IMR-90 (cell line): ENCODE results near the gene C16orf74. TPM values are rescaled to one million over a fixed set of nuclear protein-coding genes. Genes with fewer than 3 reads are reported as not detected.

Experiments
- ATAC-seq: fragments of 200-7000 bp; cut with Tn5 transposase; 2 replicates; pipeline ENCODE4 v1.9.1; 2020; ENCODE audit warnings: low read depth, mild to moderate bottlenecking, moderate library complexity
- BruUV-seq: library from RNA; stranded (reverse); fragments of 400-500 nt; replicated peaks from 2 replicates; lab custom pipeline; 2021; lab: Mats Ljungman, UMichigan
- CTCF ChIA-PET: fragments of 300-600 bp; formaldehyde crosslinking; extraction: SDS; loops from one replicate; lab custom pipeline; 2021; ENCODE audit warnings: antibody characterized with exemption; lab: Yijun Ruan, JAX
- POLR2A ChIA-PET: fragments of 300-600 bp; sonication (Branson Sonifier 250); formaldehyde crosslinking; loops from one replicate; lab custom pipeline; 2022; ENCODE audit warnings: antibody characterized with exemption; ENCODE audit not compliant: unreplicated experiment; lab: Charles Lee
- DNase-seq: peaks from one replicate; pipeline ENCODE4 v3.0.0; 2013
- H2AFZ ChIP-seq: replicated peaks from 2 replicates; pipeline ENCODE3; 2013; ENCODE audit warnings: low read length, mild to moderate bottlenecking; ENCODE audit not compliant: poor library complexity
- H2AK5ac ChIP-seq: 2 replicates; pipeline ENCODE4 v1.6.1; 2013; ENCODE audit warnings: low read depth, low read length, inconsistent platforms
- H2AK9ac ChIP-seq: replicated peaks from 2 replicates; pipeline ENCODE3; 2013; ENCODE audit warnings: mild to moderate bottlenecking, low read depth, low read length, moderate library complexity; ENCODE audit not compliant: poor library complexity
- H2BK120ac ChIP-seq: 2 replicates; pipeline ENCODE4 v1.6.1; 2013; ENCODE audit warnings: low read depth, low read length, inconsistent platforms
- H2BK15ac ChIP-seq: 3 replicates; pipeline ENCODE4 v1.6.1; 2013; ENCODE audit warnings: low read depth, low read length, inconsistent platforms
- H2BK20ac ChIP-seq: 2 replicates; pipeline ENCODE4 v1.6.1; 2013; ENCODE audit warnings: low read depth, mild to moderate bottlenecking, inconsistent platforms, low read length, moderate library complexity
- H2BK5ac ChIP-seq: 2 replicates; pipeline ENCODE4 v1.6.1; 2013; ENCODE audit warnings: mild to moderate bottlenecking, low read depth, low read length, inconsistent platforms; ENCODE audit not compliant: poor library complexity, severe bottlenecking
- H3K14ac ChIP-seq: replicated peaks from 2 replicates; pipeline ENCODE4 v1.6.1; 2013; ENCODE audit warnings: low read depth, low read length, inconsistent platforms
- H3K18ac ChIP-seq: 2 replicates; pipeline ENCODE4 v1.6.1; 2013; ENCODE audit warnings: low read depth, low read length, control low read depth
- H3K23ac ChIP-seq: 2 replicates; pipeline ENCODE4 v1.6.1; 2013; ENCODE audit warnings: low read depth, low read length, inconsistent platforms
- H3K27ac ChIP-seq: 2 replicates; pipeline ENCODE4 v1.5.1; 2013; ENCODE audit warnings: mild to moderate bottlenecking, control low read depth, low read length; ENCODE audit not compliant: insufficient read depth
- H3K27me3 ChIP-seq: 2 replicates; pipeline ENCODE4 v1.6.1; 2013; ENCODE audit warnings: low read length; ENCODE audit not compliant: control insufficient read depth, insufficient read depth
- H3K36me3 ChIP-seq: 2 replicates; pipeline ENCODE4 v1.6.1; 2013; ENCODE audit warnings: low read length, mixed read lengths; ENCODE audit not compliant: control insufficient read depth, insufficient read depth
- H3K4ac ChIP-seq: 2 replicates; pipeline ENCODE4 v1.6.1; 2013; ENCODE audit warnings: low read depth, low read length, inconsistent platforms
- H3K4me1 ChIP-seq: 2 replicates; pipeline ENCODE4 v1.6.1; 2013; ENCODE audit warnings: low read length, mixed read lengths; ENCODE audit not compliant: control insufficient read depth, insufficient read depth
- H3K4me2 ChIP-seq: 2 replicates; pipeline ENCODE4 v1.6.1; 2013; ENCODE audit warnings: low read depth, mild to moderate bottlenecking, control low read depth, low read length, moderate library complexity
- H3K4me3 ChIP-seq: 2 replicates; pipeline ENCODE4 v1.5.1; 2013; ENCODE audit warnings: low read depth, mild to moderate bottlenecking, control low read depth, low read length, moderate library complexity; ENCODE audit not compliant: insufficient read depth
- H3K56ac ChIP-seq: 2 replicates; pipeline ENCODE4 v1.6.1; 2013; ENCODE audit warnings: low read length, inconsistent platforms; ENCODE audit not compliant: insufficient read depth; ENCODE audit errors: extremely low read depth
- H3K79me1 ChIP-seq, 2 experiments: 2 replicates each; pipeline ENCODE4 v1.6.1; 2013; ENCODE audit warnings: low read length in 2 of 2, inconsistent platforms in 1 of 2, low read depth in 1 of 2
- H3K9ac ChIP-seq: 2 replicates; pipeline ENCODE4 v1.6.1; 2013; ENCODE audit warnings: low read depth, low read length, control low read depth
- H3K9me1 ChIP-seq: 2 replicates; pipeline ENCODE4 v1.6.1; 2013; ENCODE audit warnings: low read length, inconsistent platforms; ENCODE audit not compliant: insufficient read depth
- H3K9me3 ChIP-seq: 2 replicates; pipeline ENCODE4 v1.6.1; 2013; ENCODE audit warnings: low read length; ENCODE audit not compliant: control insufficient read depth, insufficient read depth
- H4K20me1 ChIP-seq: 2 replicates; pipeline ENCODE4 v1.6.1; 2013; ENCODE audit warnings: low read length, inconsistent platforms; ENCODE audit not compliant: insufficient read depth
- H4K5ac ChIP-seq: 2 replicates; pipeline ENCODE4 v1.6.1; 2013; ENCODE audit warnings: mild to moderate bottlenecking, low read depth, low read length, control low read depth
- H4K8ac ChIP-seq, 2 experiments: 2 replicates each; pipeline ENCODE4 v1.6.1; 2013; ENCODE audit warnings: low read depth in 2 of 2, low read length in 2 of 2, control low read depth in 1 of 2, inconsistent platforms in 1 of 2
- H4K91ac ChIP-seq: 2 replicates; pipeline ENCODE4 v1.6.1; 2013; ENCODE audit warnings: low read depth, low read length, inconsistent platforms; ENCODE audit not compliant: insufficient read depth
- BHLHE40 ChIP-seq: fragments of 150-350 bp; IDR thresholded peaks from 2 replicates; pipeline ENCODE4 v1.6.1; 2016; ENCODE audit warnings: mild to moderate bottlenecking, low read depth, low read length
- CHD1 ChIP-seq: IDR thresholded peaks from 2 replicates; pipeline ENCODE4 v1.6.1; 2012; ENCODE audit warnings: low read depth, low read length, improper control_type of control experiment
- ELK1 ChIP-seq: fragments of 150-350 bp; IDR thresholded peaks from 2 replicates; pipeline ENCODE4 v1.6.1; 2016; ENCODE audit warnings: low read depth, mild to moderate bottlenecking, low read length, moderate library complexity, borderline replicate concordance
- FOS ChIP-seq: fragments of 150-350 bp; IDR thresholded peaks from 2 replicates; pipeline ENCODE4 v1.6.1; 2016; ENCODE audit warnings: low read depth, low read length
- MAZ ChIP-seq: IDR thresholded peaks from 2 replicates; pipeline ENCODE4 v1.6.1; 2012; ENCODE audit warnings: low read depth, mild to moderate bottlenecking, low read length, improper control_type of control experiment, moderate library complexity, borderline replicate concordance
- NFE2L2 ChIP-seq: fragments of 150-350 bp; IDR thresholded peaks from 2 replicates; pipeline ENCODE4 v1.6.1; 2016; ENCODE audit warnings: low read depth, mild to moderate bottlenecking, low read length
- POLR2A ChIP-seq: IDR thresholded peaks from 2 replicates; pipeline ENCODE4 v1.6.1; 2012; ENCODE audit warnings: mild to moderate bottlenecking, low read depth, low read length
- RAD21 ChIP-seq: IDR thresholded peaks from 2 replicates; pipeline ENCODE4 v1.6.1; 2012; ENCODE audit warnings: low read length, improper control_type of control experiment
- RFX5 ChIP-seq: IDR thresholded peaks from 2 replicates; pipeline ENCODE4 v1.8.0; 2012; ENCODE audit warnings: low read depth, mild to moderate bottlenecking, low read length, moderate library complexity
- SMC3 ChIP-seq: fragments of 150-350 bp; IDR thresholded peaks from 2 replicates; pipeline ENCODE4 v1.6.1; 2016; ENCODE audit warnings: low read depth, mild to moderate bottlenecking, antibody characterized with exemption, low read length, moderate library complexity
- USF2 ChIP-seq: fragments of 150-350 bp; IDR thresholded peaks from 2 replicates; pipeline ENCODE4 v1.6.1; 2017; ENCODE audit warnings: mild to moderate bottlenecking, antibody characterized with exemption, low read length, low read depth
- WGBS, 2 experiments: methylation state at CpG; one replicate each; pipeline versions ENCODE4 v1.1.5 to v1.1.7; 2013; ENCODE audit warnings: missing lambda C conversion rate in 2 of 2; ENCODE audit not compliant: insufficient read length in 1 of 2; ENCODE audit errors: extremely low coverage in 2 of 2; 5-methylcytosine and 5-hydroxymethylcytosine counted together
- dilution Hi-C: fragments of 300-500 bp; cut with HindIII; formaldehyde crosslinking; loops from one replicate; pipeline ENCODE4 v1.14.3; 2018; ENCODE audit warnings: low sequenced_read_pairs; ENCODE audit not compliant: unreplicated experiment
- in situ Hi-C: fragments of 300-500 bp; cut with MboI; formaldehyde crosslinking; loops from 3 replicates; pipeline ENCODE4 v1.14.3; 2019; ENCODE audit warnings: low sequenced_read_pairs, inconsistent platforms, mixed read lengths
- intact Hi-C: fragments of 100-400 bp; cut with micrococcal nuclease; formaldehyde crosslinking; loops from 2 replicates; pipeline ENCODE4 v1.10.0; 2022
- polyA plus RNA-seq, 3 experiments: library from polyadenylated mRNA; depleted of rRNA; stranded (reverse); fragments of >200 nt; gene quantifications; 2 replicates each; pipeline ENCODE4 v1.2.3, GENCODE V29; 2012; ENCODE audit warnings: low replicate concordance in 1 of 3
- total RNA-seq: library from RNA; depleted of rRNA; stranded (reverse); fragments of >200 nt; gene quantifications from 2 replicates; pipeline ENCODE4 v1.2.3, GENCODE V29; 2012

Gene C16orf74
- total and polyA plus RNA-seq, 2 of the 4 experiments (the other 2 are of a cell fraction) = 4.5 to 12.2 TPM

DNA sequence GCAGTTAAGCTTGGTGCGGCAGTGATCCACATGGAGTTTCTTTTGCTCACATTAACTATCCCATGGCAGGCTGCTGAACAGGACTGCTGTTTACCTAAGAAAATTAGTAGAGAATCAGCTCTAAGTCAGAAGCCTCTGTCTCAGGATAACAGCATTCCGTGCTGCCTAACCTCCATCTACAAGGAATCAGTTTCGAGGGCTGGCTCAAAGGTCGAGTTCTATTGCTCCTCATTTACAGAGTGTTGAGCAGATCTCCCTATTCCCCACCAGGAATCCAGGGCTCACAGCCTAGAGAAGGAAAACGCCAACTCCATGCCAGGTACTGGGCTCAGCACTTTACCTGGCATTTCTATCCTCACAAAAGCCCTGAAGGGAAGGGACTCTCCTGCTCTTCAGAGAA lies 72.1 kb downstream of the C16orf74 start:
- H3K9me3 ChIP-seq = no peaks in the 10 kb centered on the region
- no peak overlapping the region for H4K5ac ChIP-seq
- no peak overlapping the region for H2BK20ac ChIP-seq
- no TSS peak for BruUV-seq
- H3K4me1 ChIP-seq = peaks cover 7% of the 10 kb centered on the region
- WGBS, 2 experiments = no CpG with 5 or more reads among the region's 5 CpGs
- H3K23ac ChIP-seq = no peak overlapping the region
- H4K8ac ChIP-seq = no peak overlapping the region
- H2AK9ac ChIP-seq = no peak overlapping the region
- H2AFZ ChIP-seq = no peak overlapping the region
- peaks cover 5% of the 10 kb centered on the region for H3K9me1 ChIP-seq
- H3K4ac ChIP-seq = no peak overlapping the region
- in situ Hi-C loops = no loop called here
- H2BK5ac ChIP-seq = no peak overlapping the region
- H3K27me3 ChIP-seq = no peaks in the 10 kb centered on the region
- POLR2A ChIA-PET = no interaction called here
- no peak overlapping the region for H3K18ac ChIP-seq
- no peak overlapping the region for H2AK5ac ChIP-seq
- TF ChIP-seq RFX5 (no peak), FOS (no peak), USF2 (no peak), SMC3 (no peak), NFE2L2 (no peak), BHLHE40 (no peak), CHD1 (no peak), RAD21 (no peak), MAZ (no peak), ELK1 (no peak), POLR2A (no peak)
- dilution Hi-C loops = no loop called here
- H3K36me3 ChIP-seq = peaks cover 22% of the 10 kb centered on the region
- intact Hi-C loops = loop anchor here (5.0 kb wide), 1 partner anchor 118 kb away; the partner anchor contains the start of genes COX4I1 and EMC8
- H2BK120ac ChIP-seq = no peak overlapping the region
- H4K20me1 ChIP-seq = peaks cover 18% of the 10 kb centered on the region
- no peak overlapping the region for H3K9ac ChIP-seq
- ATAC-seq (no peak), DNase-seq (no peak)
- CTCF ChIA-PET = no interaction called here
- no peak overlapping the region for H3K4me2 ChIP-seq
- H3K56ac ChIP-seq = no peak overlapping the region
- no peak overlapping the region for H3K14ac ChIP-seq
- no peak overlapping the region for H2BK15ac ChIP-seq
- H3K79me1 ChIP-seq = peaks cover 7 to 30% of the 10 kb centered on the region in 2 experiments; a peak in 3 of 4 replicates
- H4K91ac ChIP-seq = no peak overlapping the region
- no peak overlapping the region for H3K27ac ChIP-seq
- H3K4me3 ChIP-seq = no peak overlapping the region
